ENCODE results near the gene DDX6. TPM values are rescaled to one million over a fixed set of nuclear protein-coding genes. Genes with fewer than 3 reads are reported as not detected.

DDX6 gene
- total RNA-seq, 1 experiment from 2014 or later = 151 TPM

DNA sequence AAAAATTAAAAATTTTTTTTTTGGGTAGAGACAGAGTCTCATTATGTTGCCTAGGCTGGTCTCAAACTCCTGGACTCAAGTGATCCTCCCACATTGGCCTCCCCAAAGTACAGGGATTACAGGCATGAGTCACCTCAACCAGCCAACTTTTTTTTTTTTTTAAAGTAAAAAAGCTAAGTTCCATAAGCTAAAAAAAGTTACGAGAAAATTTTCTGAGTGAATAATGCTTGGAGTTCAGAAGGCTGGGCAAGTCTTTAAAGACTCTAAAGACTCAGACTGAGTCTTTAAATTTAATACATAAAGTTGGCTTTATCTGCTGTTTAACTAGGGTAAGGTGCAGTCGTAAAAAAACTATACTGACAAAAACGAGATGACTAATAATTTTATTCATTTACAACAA lies 5.6 kb downstream of the DDX6 start (continued):
- TF ChIP-seq, protein P1, sequence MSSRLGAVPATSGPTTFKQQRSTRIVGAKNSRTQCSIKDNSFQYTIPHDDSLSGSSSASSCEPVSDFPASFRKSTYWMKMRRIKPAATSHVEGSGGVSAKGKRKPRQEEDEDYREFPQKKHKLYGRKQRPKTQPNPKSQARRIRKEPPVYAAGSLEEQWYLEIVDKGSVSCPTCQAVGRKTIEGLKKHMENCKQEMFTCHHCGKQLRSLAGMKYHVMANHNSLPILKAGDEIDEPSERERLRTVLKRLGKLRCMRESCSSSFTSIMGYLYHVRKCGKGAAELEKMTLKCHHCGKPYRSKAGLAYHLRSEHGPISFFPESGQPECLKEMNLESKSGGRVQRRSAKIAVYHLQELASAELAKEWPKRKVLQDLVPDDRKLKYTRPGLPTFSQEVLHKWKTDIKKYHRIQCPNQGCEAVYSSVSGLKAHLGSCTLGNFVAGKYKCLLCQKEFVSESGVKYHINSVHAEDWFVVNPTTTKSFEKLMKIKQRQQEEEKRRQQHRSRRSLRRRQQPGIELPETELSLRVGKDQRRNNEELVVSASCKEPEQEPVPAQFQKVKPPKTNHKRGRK (CRISPR knock-in tag; IDR thresholded peaks at IDR 0.05; ENCODE audit: borderline replicate concordance) = no peak
- TF ChIP-seq, protein P2, sequence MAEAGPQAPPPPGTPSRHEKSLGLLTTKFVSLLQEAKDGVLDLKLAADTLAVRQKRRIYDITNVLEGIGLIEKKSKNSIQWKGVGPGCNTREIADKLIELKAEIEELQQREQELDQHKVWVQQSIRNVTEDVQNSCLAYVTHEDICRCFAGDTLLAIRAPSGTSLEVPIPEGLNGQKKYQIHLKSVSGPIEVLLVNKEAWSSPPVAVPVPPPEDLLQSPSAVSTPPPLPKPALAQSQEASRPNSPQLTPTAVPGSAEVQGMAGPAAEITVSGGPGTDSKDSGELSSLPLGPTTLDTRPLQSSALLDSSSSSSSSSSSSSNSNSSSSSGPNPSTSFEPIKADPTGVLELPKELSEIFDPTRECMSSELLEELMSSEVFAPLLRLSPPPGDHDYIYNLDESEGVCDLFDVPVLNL (CRISPR knock-in tag; IDR thresholded peaks at IDR 0.05; ENCODE audit: borderline replicate concordance, low read depth) = no peak
- TF ChIP-seq ZNF263 (CRISPR knock-in tag; IDR thresholded peaks at IDR 0.05; ENCODE audit: low read depth) = no peak
- TF ChIP-seq, protein P3, sequence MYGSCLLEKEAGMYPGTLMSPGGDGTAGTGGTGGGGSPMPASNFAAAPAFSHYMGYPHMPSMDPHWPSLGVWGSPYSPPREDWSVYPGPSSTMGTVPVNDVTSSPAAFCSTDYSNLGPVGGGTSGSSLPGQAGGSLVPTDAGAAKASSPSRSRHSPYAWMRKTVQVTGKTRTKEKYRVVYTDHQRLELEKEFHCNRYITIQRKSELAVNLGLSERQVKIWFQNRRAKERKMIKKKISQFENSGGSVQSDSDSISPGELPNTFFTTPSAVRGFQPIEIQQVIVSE (CRISPR knock-in tag; IDR thresholded peaks at IDR 0.05; ENCODE audit: borderline replicate concordance) = no peak
- TF ChIP-seq, protein P4, sequence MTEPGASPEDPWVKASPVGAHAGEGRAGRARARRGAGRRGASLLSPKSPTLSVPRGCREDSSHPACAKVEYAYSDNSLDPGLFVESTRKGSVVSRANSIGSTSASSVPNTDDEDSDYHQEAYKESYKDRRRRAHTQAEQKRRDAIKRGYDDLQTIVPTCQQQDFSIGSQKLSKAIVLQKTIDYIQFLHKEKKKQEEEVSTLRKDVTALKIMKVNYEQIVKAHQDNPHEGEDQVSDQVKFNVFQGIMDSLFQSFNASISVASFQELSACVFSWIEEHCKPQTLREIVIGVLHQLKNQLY (CRISPR knock-in tag; IDR thresholded peaks at IDR 0.05) = no peak
- no peak for TF ChIP-seq NR2C2 (CRISPR knock-in tag; IDR thresholded peaks at IDR 0.05)

DNA sequence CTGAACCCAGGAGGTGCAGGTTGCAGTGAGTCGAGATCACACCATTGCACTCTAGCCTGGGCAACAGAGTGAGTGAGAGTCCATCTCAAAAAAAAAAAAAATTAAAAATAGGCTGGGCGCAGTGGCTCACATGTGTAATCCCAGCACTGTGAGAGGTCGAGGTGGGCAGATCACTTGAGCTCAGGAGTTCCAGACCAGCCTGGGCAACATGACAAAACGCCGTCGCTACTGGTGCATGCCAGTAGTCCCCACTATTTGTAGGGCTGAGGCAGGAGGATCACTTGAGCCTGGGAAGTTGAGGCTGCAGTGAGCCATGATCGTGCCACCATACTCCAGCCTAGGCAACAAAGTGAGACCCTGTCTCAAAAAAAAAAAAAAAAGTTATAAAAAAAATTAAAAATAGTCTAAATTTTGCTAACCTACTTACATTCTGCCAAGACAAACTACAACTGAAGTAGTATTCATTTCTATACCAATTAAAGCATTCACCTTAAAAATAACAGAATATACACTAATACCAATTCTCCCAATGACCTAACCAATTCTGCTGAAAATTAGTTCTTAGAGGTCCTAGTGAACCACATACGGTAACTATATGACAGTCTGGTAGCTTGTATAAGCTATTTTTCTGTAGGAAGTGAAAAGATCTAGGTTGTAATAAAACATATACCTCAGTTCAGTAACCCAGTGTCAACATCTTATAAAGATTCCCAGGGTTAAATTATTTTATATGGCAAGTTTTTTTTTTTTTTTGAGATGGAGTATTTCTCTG lies 7.1 kb downstream of the DDX6 start:
- ChIA-PET POLR2A (interaction anchor here (0.6 to 0.9 kb wide), 2 partner anchors 9 to 45 kb away, joined by 4 to 6 read pairs; no protein-coding TSS in a partner anchor), CTCF (interaction anchor here (0.7 to 1.1 kb wide), 2 partner anchors 147 to 266 kb away, joined by 3 read pairs; no protein-coding TSS in a partner anchor)
- H3K4me1 Mint-ChIP-seq = peaks cover 8% of the 10 kb centered on the region
- no peaks in the 10 kb centered on the region for H3K27me3 Mint-ChIP-seq (ENCODE audit: low read depth)
- peaks cover 47% of the 10 kb centered on the region for H3K36me3 Mint-ChIP-seq
- H3K9me3 Mint-ChIP-seq = no peaks in the 10 kb centered on the region
- no peak overlapping the region for H3K4me3 Mint-ChIP-seq
- DNase-seq (ENCODE audit: low spot score) = no peak
- no peak overlapping the region for H3K27ac Mint-ChIP-seq
- no peak for ATAC-seq
- TF ChIP-seq GABPB1 (CRISPR knock-in tag; IDR thresholded peaks at IDR 0.05) = no peak
- no peak for TF ChIP-seq NR3C1 (CRISPR knock-in tag; conservative IDR thresholded peaks at IDR 0.05; ENCODE audit: low read depth)
- TF ChIP-seq, protein P5, sequence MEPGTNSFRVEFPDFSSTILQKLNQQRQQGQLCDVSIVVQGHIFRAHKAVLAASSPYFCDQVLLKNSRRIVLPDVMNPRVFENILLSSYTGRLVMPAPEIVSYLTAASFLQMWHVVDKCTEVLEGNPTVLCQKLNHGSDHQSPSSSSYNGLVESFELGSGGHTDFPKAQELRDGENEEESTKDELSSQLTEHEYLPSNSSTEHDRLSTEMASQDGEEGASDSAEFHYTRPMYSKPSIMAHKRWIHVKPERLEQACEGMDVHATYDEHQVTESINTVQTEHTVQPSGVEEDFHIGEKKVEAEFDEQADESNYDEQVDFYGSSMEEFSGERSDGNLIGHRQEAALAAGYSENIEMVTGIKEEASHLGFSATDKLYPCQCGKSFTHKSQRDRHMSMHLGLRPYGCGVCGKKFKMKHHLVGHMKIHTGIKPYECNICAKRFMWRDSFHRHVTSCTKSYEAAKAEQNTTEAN (CRISPR knock-in tag; IDR thresholded peaks at IDR 0.05) = no peak
- no peak for TF ChIP-seq TEAD4 (CRISPR knock-in tag; IDR thresholded peaks at IDR 0.05)
- no peak for TF ChIP-seq FOXJ3 (CRISPR knock-in tag; IDR thresholded peaks at IDR 0.05; ENCODE audit: borderline replicate concordance)
- TF ChIP-seq GTF2I (CRISPR knock-in tag; conservative IDR thresholded peaks at IDR 0.05) = no peak
- TF ChIP-seq, protein P6, sequence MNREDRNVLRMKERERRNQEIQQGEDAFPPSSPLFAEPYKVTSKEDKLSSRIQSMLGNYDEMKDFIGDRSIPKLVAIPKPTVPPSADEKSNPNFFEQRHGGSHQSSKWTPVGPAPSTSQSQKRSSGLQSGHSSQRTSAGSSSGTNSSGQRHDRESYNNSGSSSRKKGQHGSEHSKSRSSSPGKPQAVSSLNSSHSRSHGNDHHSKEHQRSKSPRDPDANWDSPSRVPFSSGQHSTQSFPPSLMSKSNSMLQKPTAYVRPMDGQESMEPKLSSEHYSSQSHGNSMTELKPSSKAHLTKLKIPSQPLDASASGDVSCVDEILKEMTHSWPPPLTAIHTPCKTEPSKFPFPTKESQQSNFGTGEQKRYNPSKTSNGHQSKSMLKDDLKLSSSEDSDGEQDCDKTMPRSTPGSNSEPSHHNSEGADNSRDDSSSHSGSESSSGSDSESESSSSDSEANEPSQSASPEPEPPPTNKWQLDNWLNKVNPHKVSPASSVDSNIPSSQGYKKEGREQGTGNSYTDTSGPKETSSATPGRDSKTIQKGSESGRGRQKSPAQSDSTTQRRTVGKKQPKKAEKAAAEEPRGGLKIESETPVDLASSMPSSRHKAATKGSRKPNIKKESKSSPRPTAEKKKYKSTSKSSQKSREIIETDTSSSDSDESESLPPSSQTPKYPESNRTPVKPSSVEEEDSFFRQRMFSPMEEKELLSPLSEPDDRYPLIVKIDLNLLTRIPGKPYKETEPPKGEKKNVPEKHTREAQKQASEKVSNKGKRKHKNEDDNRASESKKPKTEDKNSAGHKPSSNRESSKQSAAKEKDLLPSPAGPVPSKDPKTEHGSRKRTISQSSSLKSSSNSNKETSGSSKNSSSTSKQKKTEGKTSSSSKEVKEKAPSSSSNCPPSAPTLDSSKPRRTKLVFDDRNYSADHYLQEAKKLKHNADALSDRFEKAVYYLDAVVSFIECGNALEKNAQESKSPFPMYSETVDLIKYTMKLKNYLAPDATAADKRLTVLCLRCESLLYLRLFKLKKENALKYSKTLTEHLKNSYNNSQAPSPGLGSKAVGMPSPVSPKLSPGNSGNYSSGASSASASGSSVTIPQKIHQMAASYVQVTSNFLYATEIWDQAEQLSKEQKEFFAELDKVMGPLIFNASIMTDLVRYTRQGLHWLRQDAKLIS (CRISPR knock-in tag; IDR thresholded peaks at IDR 0.05; ENCODE audit: borderline replicate concordance) = no peak
- TF ChIP-seq, protein P2 (CRISPR knock-in tag; IDR thresholded peaks at IDR 0.05; ENCODE audit: borderline replicate concordance, low read depth) = no peak
- TF ChIP-seq, protein P7, sequence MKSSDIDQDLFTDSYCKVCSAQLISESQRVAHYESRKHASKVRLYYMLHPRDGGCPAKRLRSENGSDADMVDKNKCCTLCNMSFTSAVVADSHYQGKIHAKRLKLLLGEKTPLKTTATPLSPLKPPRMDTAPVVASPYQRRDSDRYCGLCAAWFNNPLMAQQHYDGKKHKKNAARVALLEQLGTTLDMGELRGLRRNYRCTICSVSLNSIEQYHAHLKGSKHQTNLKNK (CRISPR knock-in tag; IDR thresholded peaks at IDR 0.05) = no peak
- no peak for TF ChIP-seq RORB (CRISPR knock-in tag; IDR thresholded peaks at IDR 0.05)
- no peak for TF ChIP-seq OVOL2 (CRISPR knock-in tag; IDR thresholded peaks at IDR 0.05; ENCODE audit: borderline replicate concordance)
- TF ChIP-seq ZNF138 (CRISPR knock-in tag; conservative IDR thresholded peaks at IDR 0.05) = no peak
- TF ChIP-seq, protein P8, sequence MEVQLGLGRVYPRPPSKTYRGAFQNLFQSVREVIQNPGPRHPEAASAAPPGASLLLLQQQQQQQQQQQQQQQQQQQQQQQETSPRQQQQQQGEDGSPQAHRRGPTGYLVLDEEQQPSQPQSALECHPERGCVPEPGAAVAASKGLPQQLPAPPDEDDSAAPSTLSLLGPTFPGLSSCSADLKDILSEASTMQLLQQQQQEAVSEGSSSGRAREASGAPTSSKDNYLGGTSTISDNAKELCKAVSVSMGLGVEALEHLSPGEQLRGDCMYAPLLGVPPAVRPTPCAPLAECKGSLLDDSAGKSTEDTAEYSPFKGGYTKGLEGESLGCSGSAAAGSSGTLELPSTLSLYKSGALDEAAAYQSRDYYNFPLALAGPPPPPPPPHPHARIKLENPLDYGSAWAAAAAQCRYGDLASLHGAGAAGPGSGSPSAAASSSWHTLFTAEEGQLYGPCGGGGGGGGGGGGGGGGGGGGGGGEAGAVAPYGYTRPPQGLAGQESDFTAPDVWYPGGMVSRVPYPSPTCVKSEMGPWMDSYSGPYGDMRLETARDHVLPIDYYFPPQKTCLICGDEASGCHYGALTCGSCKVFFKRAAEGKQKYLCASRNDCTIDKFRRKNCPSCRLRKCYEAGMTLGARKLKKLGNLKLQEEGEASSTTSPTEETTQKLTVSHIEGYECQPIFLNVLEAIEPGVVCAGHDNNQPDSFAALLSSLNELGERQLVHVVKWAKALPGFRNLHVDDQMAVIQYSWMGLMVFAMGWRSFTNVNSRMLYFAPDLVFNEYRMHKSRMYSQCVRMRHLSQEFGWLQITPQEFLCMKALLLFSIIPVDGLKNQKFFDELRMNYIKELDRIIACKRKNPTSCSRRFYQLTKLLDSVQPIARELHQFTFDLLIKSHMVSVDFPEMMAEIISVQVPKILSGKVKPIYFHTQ (CRISPR knock-in tag; IDR thresholded peaks at IDR 0.05) = no peak
